ENCODE data around the gene KRTAP10-7.

- TF ChIP-seq CTCF (conservative IDR thresholded peaks at IDR 0.05; ENCODE audit: low read length) (no peak), EZH2phosphoT487 (IDR thresholded peaks at IDR 0.05; ENCODE audit: borderline replicate concordance, low read depth, low read length) (no peak)
These were observed 25.7 kb upstream of the KRTAP10-7 start for GRCh38 chr21:44574457-44575306.
